ENCODE measurements around the gene GRIK2. TPM values are rescaled to one million over a fixed set of nuclear protein-coding genes. Genes with fewer than 3 reads are reported as not detected.
"Not testable (repeated sequence)": the region's sequence is repeated elsewhere in the genome, so short reads cannot be mapped to it uniquely, and the experiment has no call there.

Gene GRIK2
- total RNA-seq: 2.3 TPM
- long read RNA-seq, partial matches to known transcripts: 0 of 1 reads
- long read RNA-seq, other reads (novel, unspliced or antisense): 1 of 1 reads

GRCh38 chr6:101393251-101393828 lies at the start of gene GRIK2:
TSS of gene GRIK2 (plus strand) at chr6:101393708.
- intact Hi-C loops (cut with micrococcal nuclease): no loop called here
- peak; percentile 64 for DNase-seq
- peak; percentile 91 for ATAC-seq

- DNase-seq (no peak), ATAC-seq (no peak)
- intact Hi-C loops (cut with micrococcal nuclease): no loop called here
Measured at GRCh38 chr6:101344885-101345284, 48.6 kb upstream of the GRIK2 start.

DNA sequence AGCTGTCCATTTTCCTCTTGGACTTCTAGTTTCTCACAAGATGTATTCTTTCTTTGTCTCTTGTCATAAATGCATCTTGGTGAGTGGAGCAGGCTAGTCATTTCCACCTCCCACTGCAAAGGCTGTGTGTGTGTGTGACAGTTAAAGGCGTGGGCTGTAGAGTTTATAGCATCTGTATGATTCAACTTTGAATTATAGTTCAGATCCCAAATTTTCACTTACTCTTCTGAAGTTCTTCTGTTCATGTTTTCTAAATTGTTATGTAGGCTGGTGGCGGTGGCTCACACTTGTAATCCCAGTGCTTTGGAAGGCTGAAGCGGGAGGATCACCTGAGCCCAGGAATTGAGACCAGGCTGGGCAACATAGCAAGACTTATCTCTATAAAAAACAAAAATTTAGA lies 44.7 kb upstream of the GRIK2 start:
- no peak for ATAC-seq
- intact Hi-C loops (cut with micrococcal nuclease): no loop called here
- DNase-seq: no peak

- DNase-seq; intact Hi-C loops (cut with micrococcal nuclease): not testable (repeated sequence)
Measured at GRCh38 chr6:101350631-101351030, 42.9 kb upstream of the GRIK2 start.

GRCh38 chr6:101351173-101351572 lies 42.3 kb upstream of the GRIK2 start:
- no peak for ATAC-seq

More at GRCh38 chr6:101350631-101351030, 42.9 kb upstream of the GRIK2 start:
- ATAC-seq: not testable (repeated sequence)

DNA sequence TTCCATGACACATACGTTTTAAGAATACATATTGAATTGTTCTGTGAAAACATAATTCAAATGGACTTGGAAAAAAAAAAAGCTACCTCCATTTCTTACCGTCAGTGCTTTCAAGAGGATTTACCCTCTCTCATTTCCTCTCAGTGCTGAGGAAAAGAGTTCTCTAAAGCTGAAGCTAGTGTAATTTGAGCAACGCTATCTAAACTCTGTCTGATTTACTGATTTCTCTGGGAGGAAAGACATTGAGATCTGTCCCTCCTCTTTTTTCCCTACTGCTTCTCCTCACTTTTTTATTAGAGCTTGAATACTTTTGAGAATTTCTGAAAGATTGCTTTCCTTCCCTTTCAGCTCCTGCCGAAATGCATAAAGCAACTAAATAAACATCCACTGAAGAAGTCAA lies 41.2 kb upstream of the GRIK2 start:
- DNase-seq (no peak), ATAC-seq (no peak)
- intact Hi-C loops (cut with micrococcal nuclease): no loop called here

More at GRCh38 chr6:101351173-101351572, 42.3 kb upstream of the GRIK2 start:
- intact Hi-C loops (cut with micrococcal nuclease): no loop called here
- DNase-seq: no peak

GRCh38 chr6:101365181-101365580 lies 28.3 kb upstream of the GRIK2 start:
- intact Hi-C loops (cut with micrococcal nuclease): no loop called here
- ATAC-seq (no peak), DNase-seq (no peak)

DNA sequence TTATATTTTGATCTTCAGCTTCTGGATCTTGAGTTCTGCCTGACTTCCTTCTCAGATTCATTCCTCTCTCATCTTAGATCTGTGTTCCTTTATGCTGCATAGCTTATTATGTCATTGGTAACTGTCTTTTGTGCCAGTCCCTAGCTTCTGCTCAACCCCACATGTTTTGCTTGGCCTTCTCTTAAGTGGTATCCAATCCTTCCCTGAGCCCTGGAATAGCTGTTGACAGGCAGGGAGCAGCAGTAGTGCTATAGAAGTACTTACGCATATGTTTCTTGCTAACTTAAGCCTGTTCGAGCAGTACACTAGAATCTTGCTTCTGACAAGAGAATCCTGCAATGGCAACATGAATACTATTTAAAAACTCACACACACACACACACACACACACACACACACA lies 13.6 kb upstream of the GRIK2 start:
- intact Hi-C loops (cut with micrococcal nuclease): no loop called here
- no peak for ATAC-seq
- no peak for DNase-seq

GRCh38 chr6:101380897-101381630 lies 12.4 kb upstream of the GRIK2 start:
- no peak for DNase-seq
- intact Hi-C loops (cut with micrococcal nuclease): no loop called here
- no peak for ATAC-seq

DNA sequence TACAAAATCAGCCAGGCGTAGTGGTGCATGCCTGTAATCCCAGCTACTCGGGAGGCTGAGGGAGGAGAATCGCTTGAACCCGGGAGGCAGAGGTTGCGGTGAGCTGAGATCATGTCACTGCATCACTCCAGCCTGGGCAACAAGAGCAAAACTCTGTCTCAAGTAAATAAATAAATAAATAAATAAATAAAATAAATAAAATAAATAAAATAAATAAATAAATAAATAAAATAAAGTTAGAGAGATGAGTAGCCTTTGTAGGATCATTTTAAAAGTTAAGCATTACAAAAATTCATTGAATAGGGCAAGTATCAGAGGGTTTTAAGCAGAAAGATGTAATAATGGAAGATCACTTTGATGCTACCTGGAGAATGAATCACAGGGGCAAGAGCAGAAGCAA lies 9.8 kb upstream of the GRIK2 start:
- ATAC-seq; DNase-seq; intact Hi-C loops (cut with micrococcal nuclease): not testable (repeated sequence)

GRCh38 chr6:101386982-101387381 lies 6.5 kb upstream of the GRIK2 start:
- no peak for DNase-seq
- intact Hi-C loops (cut with micrococcal nuclease): no loop called here
- ATAC-seq: no peak

DNA sequence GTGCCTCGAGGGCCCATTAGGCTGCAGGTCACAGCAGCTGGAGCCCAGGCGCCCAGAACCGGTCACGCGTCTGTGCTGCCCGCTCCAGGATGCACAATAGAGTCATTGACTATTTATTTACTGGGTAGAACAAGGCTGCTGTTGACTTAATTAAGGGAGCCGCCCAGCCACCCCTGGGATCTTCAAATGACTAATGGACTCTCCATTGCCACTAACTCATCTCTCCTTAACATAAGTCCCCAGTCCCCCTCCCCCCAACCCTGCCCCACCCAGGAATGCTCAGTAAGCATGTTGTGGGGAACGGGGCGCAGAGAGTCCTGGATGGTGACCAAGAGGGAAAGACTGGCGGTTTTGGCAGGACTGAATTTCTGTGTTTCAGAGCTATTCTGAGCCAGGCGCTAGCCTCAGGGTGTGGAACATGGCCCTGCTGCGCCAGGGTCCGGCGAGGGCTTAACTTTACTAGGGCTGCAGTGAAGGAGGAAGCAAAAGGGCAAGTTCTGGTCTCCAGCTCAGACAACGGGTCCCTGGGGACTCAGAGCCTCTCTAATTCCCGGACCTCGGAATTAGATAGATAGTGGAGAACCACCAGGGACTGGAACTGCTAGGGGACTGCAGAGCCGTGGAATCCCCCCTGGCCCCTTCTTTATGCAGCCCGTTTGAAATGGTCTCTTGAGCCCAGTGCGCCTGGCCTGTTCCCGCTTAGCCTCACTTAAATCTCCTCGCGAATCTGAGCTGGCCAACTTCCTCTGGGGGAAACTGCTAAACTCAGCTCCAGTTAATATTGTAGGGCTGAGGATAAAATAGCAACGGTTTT lies 1.5 kb upstream of the GRIK2 start:
- no peak for DNase-seq
- no peak for ATAC-seq
- intact Hi-C loops (cut with micrococcal nuclease): no loop called here

DNA sequence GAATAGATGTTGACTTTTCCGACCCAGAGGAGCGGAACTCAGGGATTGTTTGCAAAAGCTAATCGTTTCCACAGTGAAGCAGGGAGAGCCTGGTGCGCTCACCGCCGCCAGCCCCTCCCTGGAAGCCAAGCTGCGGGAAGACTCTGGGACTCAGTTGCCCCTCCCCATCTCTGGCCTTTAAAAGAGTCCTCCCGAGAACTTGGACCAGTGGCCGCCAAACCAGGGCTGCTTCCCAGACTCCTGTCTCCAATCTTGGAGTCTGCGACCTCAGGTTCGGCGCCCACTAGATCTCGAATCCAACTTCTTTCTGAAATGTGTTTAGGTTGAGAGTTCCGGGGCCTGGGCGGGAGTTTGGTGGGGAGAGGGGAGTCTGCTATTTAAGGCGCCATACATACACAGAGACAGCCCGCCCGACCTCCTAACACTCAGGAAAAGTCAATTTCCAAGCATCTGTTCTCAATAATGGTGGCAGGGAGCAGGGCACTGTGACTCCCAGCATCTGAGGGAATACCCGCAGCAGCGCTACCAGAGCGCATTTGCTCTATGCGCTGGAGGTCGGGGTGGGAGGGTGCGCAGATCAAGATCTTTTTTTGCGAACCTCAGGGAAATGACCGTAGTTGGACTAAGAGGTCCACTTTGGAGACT lies 800 bp upstream of the GRIK2 start:
- intact Hi-C loops (cut with micrococcal nuclease): no loop called here
- DNase-seq (no peak), ATAC-seq (peak; percentile 34)

- intact Hi-C loops (cut with micrococcal nuclease): no loop called here
- ATAC-seq: peak; percentile 70
- DNase-seq: peak; percentile 41
Measured at GRCh38 chr6:101393829-101394251, 332 bp downstream of the GRIK2 start.

DNA sequence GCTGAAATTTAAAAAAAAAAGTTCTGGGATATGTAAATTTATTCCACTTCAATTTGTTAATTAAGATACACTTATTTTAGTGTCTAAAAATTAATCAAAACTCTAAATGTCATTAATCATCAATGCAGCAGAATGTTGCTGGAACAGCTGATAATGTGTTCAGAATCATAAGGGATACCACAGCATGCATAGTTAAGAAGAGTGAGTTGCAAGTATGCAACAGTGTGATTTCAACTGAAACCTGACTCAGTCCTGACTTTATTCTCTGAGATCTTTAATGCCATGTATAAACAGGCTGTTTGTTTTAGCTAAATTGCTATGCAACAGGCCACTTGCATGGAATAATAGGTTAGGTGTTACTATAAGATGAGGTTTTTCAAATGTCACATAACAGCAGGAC lies 1.4 kb downstream of the GRIK2 start:
- intact Hi-C loops (cut with micrococcal nuclease): no loop called here
- DNase-seq (no peak), ATAC-seq (no peak)

GRCh38 chr6:101395345-101395744 lies 1.8 kb downstream of the GRIK2 start:
- ATAC-seq (no peak), DNase-seq (no peak)
- intact Hi-C loops (cut with micrococcal nuclease): no loop called here

GRCh38 chr6:101396548-101397173 lies 3.2 kb downstream of the GRIK2 start:
- peak; percentile 65 for DNase-seq
- ATAC-seq: no peak
- intact Hi-C loops (cut with micrococcal nuclease): no loop called here

DNA sequence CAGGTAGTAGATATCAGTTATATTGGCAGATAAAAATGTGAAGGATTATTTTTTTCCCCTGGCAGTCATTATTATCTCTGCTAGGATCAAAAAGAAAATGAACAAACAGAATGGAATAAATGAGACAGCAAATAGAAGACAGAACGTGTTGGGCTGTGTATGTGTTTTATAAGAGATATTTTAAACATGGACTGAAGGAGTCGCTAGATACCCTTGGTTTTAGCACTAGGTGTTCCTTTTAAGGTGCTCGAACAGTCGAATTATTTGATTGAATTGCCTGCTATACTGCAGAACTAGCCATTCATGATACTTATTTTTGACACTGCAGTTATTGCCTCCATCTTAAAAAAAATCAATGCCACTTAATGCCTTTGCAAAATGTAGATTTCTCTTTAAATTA lies 3.7 kb downstream of the GRIK2 start:
- no peak for ATAC-seq
- DNase-seq: no peak
- intact Hi-C loops (cut with micrococcal nuclease): no loop called here

Measured in left ventricle myocardium superior (tissue), 1 donor.